Tibial nerve (tissue), 4 donors: Measurements from ENCODE around the gene LTBP2. TPM values are rescaled to one million over a fixed set of nuclear protein-coding genes. Genes with fewer than 3 reads are reported as not detected.

ENCODE experiments used
- DNase-seq, 2 donors: peaks; one replicate each; pipeline ENCODE4 v3.0.0-alpha.2; 2019; ENCODE audit warnings: low spot score in 2 of 2
- H3K27ac ChIP-seq, 4 donors: fragments of 200-600 bp; sonication (generic) in 3 of 4; one replicate each; pipeline ENCODE4 v1.5.1; 2017 to 2019; ENCODE audit warnings: mild to moderate bottlenecking in 1 of 4
- H3K27me3 ChIP-seq, 2 donors: fragments of 200-600 bp; sonication (generic) in 1 of 2; one replicate each; pipeline versions ENCODE4 v1.5.1 to v1.6.0; 2017 to 2019
- H3K36me3 ChIP-seq, 3 donors: fragments of 200-600 bp; sonication (generic); one replicate each; pipeline ENCODE4 v1.5.1; 2018 to 2019
- H3K4me1 ChIP-seq, 4 donors: fragments of 200-600 bp; sonication (generic) in 3 of 4; one replicate each; pipeline ENCODE4 v1.5.1; 2017 to 2019
- H3K4me3 ChIP-seq, 4 donors: fragments of 200-600 bp; sonication (generic) in 3 of 4; one replicate each; pipeline ENCODE4 v1.5.1; 2017 to 2019; ENCODE audit warnings: mild to moderate bottlenecking in 1 of 4, moderate library complexity in 1 of 4
- H3K9me3 ChIP-seq, 4 donors: fragments of 200-600 bp; sonication (generic) in 3 of 4; one replicate each; pipeline ENCODE4 v1.5.1; 2017 to 2019
- EP300 ChIP-seq, 2 donors: sonication (generic); formaldehyde crosslinking; IDR thresholded peaks; one replicate each; pipeline ENCODE4 v1.6.1; 2017; ENCODE audit warnings: antibody characterized with exemption in 2 of 2, mild to moderate bottlenecking in 1 of 2
- POLR2A ChIP-seq, 2 donors: fragments of 450-650 bp; IDR thresholded peaks; one replicate each; pipeline ENCODE4 v1.6.1; 2017; ENCODE audit warnings: antibody characterized with exemption in 2 of 2, mild to moderate bottlenecking in 2 of 2, moderate library complexity in 2 of 2
- WGBS, 2 donors: methylation state at CpG; one replicate each; pipeline ENCODE4 v1.1.5; 2018; 5-methylcytosine and 5-hydroxymethylcytosine counted together
- total RNA-seq, 4 donors: library from RNA; depleted of rRNA; stranded (reverse); fragments of >200 nt; gene quantifications; one replicate each; pipeline ENCODE4 v1.1.0, GENCODE V29; 2016
- TF ChIP-seq, protein P1 (sequence below), 5 experiments: fragments of 200-600 bp in 3 of 5; fragments of 450-650 bp in 2 of 5; sonication (generic) in 3 of 5; IDR thresholded peaks; one replicate each; pipeline ENCODE4 v1.5.1; 2016 to 2019; ENCODE audit warnings: antibody characterized with exemption in 5 of 5, mild to moderate bottlenecking in 3 of 5, moderate library complexity in 2 of 5

The LTBP2 gene
- total RNA-seq, 4 donors from 2014 or later = 67.1 to 276 (median 134) TPM

GRCh38 chr14:74502236-74503019 lies 109.6 kb downstream of the LTBP2 start:
- DNase-seq = peak in 1 of 2 donors; percentile 57
- WGBS, 2 donors = 79 to 80% methylated on average over 21 of the region's 21 CpGs

DNA sequence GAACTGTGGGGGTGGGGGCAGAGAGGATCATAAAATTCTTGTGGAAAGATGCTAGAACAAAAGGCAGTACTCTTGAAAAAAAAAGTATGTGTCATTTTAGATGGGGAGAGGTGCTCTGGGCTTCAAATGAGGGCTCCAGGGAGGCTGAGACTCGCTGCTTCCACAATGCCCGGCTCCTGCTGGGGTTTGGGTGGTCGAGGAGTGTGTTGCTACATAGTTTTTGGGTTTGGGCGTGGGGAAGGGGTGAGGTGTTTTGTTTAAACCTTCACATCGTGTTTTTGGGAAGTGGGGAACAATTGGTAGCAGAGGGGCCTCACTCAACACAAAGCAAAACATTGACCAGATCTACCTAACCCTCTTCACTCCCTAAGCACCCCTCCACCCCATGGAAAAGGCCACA lies 110.3 kb downstream of the LTBP2 start:
- H3K4me3 ChIP-seq = peak overlapping the region in 1 of 4 donors; percentile 12
- peaks cover 0 to 24% (median 0%) of the 10 kb centered on the region in 4 donors for H3K4me1 ChIP-seq
- DNase-seq = no peak
- H3K36me3 ChIP-seq = peaks cover 0 to 58% (median 0%) of the 10 kb centered on the region in 3 donors
- peak overlapping the region in 2 of 4 donors; percentile 54 to 57 for H3K27ac ChIP-seq
- WGBS, 2 donors = 40 to 49% methylated on average over 5 of the region's 5 CpGs
- TF ChIP-seq, protein P1, sequence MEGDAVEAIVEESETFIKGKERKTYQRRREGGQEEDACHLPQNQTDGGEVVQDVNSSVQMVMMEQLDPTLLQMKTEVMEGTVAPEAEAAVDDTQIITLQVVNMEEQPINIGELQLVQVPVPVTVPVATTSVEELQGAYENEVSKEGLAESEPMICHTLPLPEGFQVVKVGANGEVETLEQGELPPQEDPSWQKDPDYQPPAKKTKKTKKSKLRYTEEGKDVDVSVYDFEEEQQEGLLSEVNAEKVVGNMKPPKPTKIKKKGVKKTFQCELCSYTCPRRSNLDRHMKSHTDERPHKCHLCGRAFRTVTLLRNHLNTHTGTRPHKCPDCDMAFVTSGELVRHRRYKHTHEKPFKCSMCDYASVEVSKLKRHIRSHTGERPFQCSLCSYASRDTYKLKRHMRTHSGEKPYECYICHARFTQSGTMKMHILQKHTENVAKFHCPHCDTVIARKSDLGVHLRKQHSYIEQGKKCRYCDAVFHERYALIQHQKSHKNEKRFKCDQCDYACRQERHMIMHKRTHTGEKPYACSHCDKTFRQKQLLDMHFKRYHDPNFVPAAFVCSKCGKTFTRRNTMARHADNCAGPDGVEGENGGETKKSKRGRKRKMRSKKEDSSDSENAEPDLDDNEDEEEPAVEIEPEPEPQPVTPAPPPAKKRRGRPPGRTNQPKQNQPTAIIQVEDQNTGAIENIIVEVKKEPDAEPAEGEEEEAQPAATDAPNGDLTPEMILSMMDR (IDR thresholded peaks at IDR 0.05) = no peak
- TF ChIP-seq EP300 (IDR thresholded peaks at IDR 0.05) (no peak), POLR2A (IDR thresholded peaks at IDR 0.05) (no peak)
- H3K9me3 ChIP-seq = no peaks in the 10 kb centered on the region
- H3K27me3 ChIP-seq = no peaks in the 10 kb centered on the region

More at GRCh38 chr14:74502236-74503019, 109.6 kb downstream of the LTBP2 start:
- H3K4me1 ChIP-seq = peaks cover 0 to 24% (median 0%) of the 10 kb centered on the region in 4 donors
- H3K27me3 ChIP-seq = no peaks in the 10 kb centered on the region
- peaks cover 0 to 61% (median 0%) of the 10 kb centered on the region in 3 donors for H3K36me3 ChIP-seq
- TF ChIP-seq POLR2A (IDR thresholded peaks at IDR 0.05) (no peak), EP300 (IDR thresholded peaks at IDR 0.05) (no peak)
- TF ChIP-seq, protein P1 (IDR thresholded peaks at IDR 0.05) = peak; percentile 16 to 54 (median 37)
- H3K4me3 ChIP-seq = no peak overlapping the region
- H3K9me3 ChIP-seq = no peaks in the 10 kb centered on the region
- H3K27ac ChIP-seq = peak overlapping the region in 1 of 4 donors; percentile 57

- Histone ChIP-seq H3K27me3 (no peaks in the 10 kb centered on the region), H3K4me1 (peaks cover 0 to 24% (median 0%) of the 10 kb centered on the region in 4 donors), H3K36me3 (peaks cover 0 to 63% (median 0%) of the 10 kb centered on the region in 3 donors), H3K4me3 (peak overlapping the region in 1 of 4 donors; percentile 12), H3K9me3 (no peaks in the 10 kb centered on the region), H3K27ac (peak overlapping the region in 2 of 4 donors; percentile 54 to 57)
- peak; percentile 70 to 75 for DNase-seq
- 26 to 27% methylated on average over 15 to 16 of the region's 16 CpGs for WGBS, 2 donors
- TF ChIP-seq EP300 (IDR thresholded peaks at IDR 0.05) (peak in 1 of 2 donors; percentile 46), POLR2A (IDR thresholded peaks at IDR 0.05) (no peak)
- TF ChIP-seq, protein P1 (IDR thresholded peaks at IDR 0.05) = peak; percentile 45 to 81 (median 72)
Measured at GRCh38 chr14:74501135-74501614, 110.9 kb downstream of the LTBP2 start.

GRCh38 chr14:74500417-74501134 lies 111.5 kb downstream of the LTBP2 start:
- TF ChIP-seq, protein P1 (IDR thresholded peaks at IDR 0.05) = no peak
- TF ChIP-seq POLR2A (IDR thresholded peaks at IDR 0.05) (no peak), EP300 (IDR thresholded peaks at IDR 0.05) (no peak)
- Histone ChIP-seq H3K4me3 (no peak overlapping the region), H3K9me3 (no peaks in the 10 kb centered on the region), H3K36me3 (peaks cover 0 to 58% (median 0%) of the 10 kb centered on the region in 3 donors), H3K4me1 (peaks cover 0 to 24% (median 0%) of the 10 kb centered on the region in 4 donors), H3K27me3 (no peaks in the 10 kb centered on the region), H3K27ac (peak overlapping the region in 1 of 4 donors; percentile 57)
- DNase-seq = no peak
- 84 to 86% methylated on average over 10 of the region's 10 CpGs for WGBS, 2 donors
